Measurements from ENCODE around the gene MAGEA2. TPM values are rescaled to one million over a fixed set of nuclear protein-coding genes. Genes with fewer than 3 reads are reported as not detected.
"Not testable (repeated sequence)": the region's sequence is repeated elsewhere in the genome, so short reads cannot be mapped to it uniquely, and the experiment has no call there.

MAGEA2 gene, protein sequence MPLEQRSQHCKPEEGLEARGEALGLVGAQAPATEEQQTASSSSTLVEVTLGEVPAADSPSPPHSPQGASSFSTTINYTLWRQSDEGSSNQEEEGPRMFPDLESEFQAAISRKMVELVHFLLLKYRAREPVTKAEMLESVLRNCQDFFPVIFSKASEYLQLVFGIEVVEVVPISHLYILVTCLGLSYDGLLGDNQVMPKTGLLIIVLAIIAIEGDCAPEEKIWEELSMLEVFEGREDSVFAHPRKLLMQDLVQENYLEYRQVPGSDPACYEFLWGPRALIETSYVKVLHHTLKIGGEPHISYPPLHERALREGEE
- total RNA-seq: not detected
- not detected for polyA plus RNA-seq

DNA sequence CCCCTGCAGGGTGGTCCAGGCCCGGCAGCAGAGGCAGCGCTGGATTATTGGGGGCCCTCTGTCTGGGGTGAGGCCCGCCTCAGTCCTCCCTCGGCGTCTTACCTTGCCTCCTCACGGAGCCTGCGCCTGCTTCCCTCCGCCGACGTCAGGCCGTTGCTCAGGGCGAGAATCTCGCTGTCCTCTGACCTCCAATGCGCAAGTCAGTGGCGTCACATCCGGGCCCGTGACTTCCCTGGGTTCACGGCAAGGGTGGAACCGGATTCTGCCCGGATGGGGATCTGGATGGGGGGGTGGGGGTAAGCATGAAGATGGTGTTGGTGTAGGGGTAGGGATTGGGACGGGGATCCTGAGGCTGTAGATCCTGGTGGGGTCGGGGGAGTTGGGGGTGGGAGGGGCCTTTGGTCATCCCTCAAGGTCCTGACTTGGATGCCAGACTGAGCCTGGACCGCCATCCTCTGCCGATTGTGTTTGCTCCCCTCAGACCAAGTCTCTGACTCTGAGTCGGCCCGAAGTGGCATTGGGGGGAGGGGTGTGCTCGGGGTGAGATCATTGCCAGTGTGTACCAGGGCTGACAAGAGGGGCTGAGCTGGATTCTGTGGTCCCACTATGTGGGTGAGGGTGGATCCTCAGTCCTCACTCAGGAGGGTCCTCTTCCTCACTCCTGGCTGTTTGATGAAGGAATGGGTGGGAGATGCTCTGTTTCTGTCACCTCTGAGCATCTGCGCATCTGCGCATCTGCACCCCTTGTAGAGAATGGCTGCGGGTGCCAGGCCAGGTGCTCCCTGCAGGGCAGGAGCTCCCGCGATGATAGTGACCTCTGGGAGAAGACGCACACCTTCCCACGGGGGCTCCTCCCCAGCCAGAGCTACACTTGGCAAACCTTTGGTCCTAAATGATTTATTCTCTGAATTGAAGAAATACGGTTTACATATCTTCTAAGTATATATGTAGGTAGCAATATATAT lies at the start of gene MAGEA2:
MAGEA2 (minus strand) TSS at position 157 of the 965 bp plus-strand sequence. CDS start 2,479 bp downstream, outside the sequence.
- H3K4me1 Mint-ChIP-seq; H3K9me3 ChIP-seq (ENCODE audit: low read length); H3K4me3 ChIP-seq (ENCODE audit: low read length); H3K4me3 Mint-ChIP-seq; H3K9me3 Mint-ChIP-seq; H3K36me3 Mint-ChIP-seq; H3K36me3 ChIP-seq (ENCODE audit: insufficient read depth, low read length); DNase-seq; POLR2A ChIA-PET; H3K4me1 ChIP-seq (ENCODE audit: insufficient read depth, low read length); H3K27ac Mint-ChIP-seq; H3K27me3 Mint-ChIP-seq; CTCF ChIA-PET; H3K27ac ChIP-seq (ENCODE audit: low read depth, low read length); H3K27me3 ChIP-seq (ENCODE audit: insufficient read depth, low read length, poor library complexity, severe bottlenecking): not testable (repeated sequence)

DNA sequence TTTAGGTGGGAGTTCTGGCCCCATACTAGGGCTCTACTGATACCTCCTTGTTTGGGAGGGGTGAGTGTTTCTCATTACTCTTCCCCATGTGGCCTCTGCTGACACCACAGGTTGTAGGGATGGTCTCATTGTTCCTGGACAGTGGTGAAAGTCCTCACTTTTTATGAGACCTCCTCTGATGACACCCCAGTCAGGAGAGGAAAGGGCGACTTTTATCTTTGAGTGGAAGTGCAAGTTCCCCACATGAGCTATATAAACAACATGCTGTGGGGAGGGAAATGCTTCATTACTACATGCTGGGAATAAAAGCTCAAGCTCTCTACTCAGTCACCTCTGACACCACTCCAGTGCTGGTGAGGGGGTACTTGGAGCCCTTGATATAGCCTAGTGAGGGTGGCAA lies 45.3 kb upstream of the MAGEA2 start:
- Histone ChIP-seq H3K36me3 (ENCODE audit: insufficient read depth, low read length) (no peaks in the 10 kb centered on the region), H3K27ac (ENCODE audit: low read depth, low read length) (no peak overlapping the region), H3K4me3 (ENCODE audit: low read length) (no peak overlapping the region), H3K27me3 (ENCODE audit: insufficient read depth, low read length, poor library complexity, severe bottlenecking) (no peaks in the 10 kb centered on the region), H3K9me3 (ENCODE audit: low read length) (no peaks in the 10 kb centered on the region), H3K4me1 (ENCODE audit: insufficient read depth, low read length) (no peaks in the 10 kb centered on the region)
- Mint-ChIP-seq H3K27ac (no peak overlapping the region), H3K9me3 (peaks cover 0 to 1% (median 0%) of the 10 kb centered on the region in 5 donors), H3K4me1 (no peaks in the 10 kb centered on the region), H3K36me3 (no peaks in the 10 kb centered on the region), H3K27me3 (peaks cover 7 to 24% of the 10 kb centered on the region in 2 donors), H3K4me3 (no peak overlapping the region)
- POLR2A ChIA-PET: no interaction called here
- no peak for DNase-seq
- CTCF ChIA-PET: no interaction called here

DNA sequence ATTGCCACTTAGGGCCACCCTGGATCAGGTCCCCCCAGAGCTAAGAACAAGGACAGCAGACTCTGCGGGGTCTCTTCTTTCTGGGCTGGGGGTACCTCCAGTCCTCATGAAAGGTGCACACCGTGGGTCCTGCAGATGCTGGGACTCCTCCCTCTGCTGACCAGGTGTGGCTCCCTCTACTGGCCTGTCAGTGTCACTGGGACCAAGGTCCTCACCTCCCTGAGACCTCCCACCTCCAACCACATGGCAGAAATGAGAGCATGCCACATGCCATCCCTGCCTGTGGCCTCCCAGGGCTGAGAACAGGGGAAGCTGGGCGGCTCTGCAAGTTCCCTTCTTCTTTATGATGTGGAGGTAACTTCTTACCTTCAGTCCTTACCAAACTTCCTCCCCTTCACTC lies 33.4 kb upstream of the MAGEA2 start:
- H3K9me3 ChIP-seq (ENCODE audit: low read length); H3K27me3 Mint-ChIP-seq; POLR2A ChIA-PET; H3K4me3 Mint-ChIP-seq; H3K36me3 ChIP-seq (ENCODE audit: insufficient read depth, low read length); H3K27ac ChIP-seq (ENCODE audit: low read depth, low read length); DNase-seq; CTCF ChIA-PET; H3K4me1 Mint-ChIP-seq; H3K27me3 ChIP-seq (ENCODE audit: insufficient read depth, low read length, poor library complexity, severe bottlenecking); H3K36me3 Mint-ChIP-seq; H3K27ac Mint-ChIP-seq; H3K9me3 Mint-ChIP-seq; H3K4me1 ChIP-seq (ENCODE audit: insufficient read depth, low read length); H3K4me3 ChIP-seq (ENCODE audit: low read length): not testable (repeated sequence)

DNA sequence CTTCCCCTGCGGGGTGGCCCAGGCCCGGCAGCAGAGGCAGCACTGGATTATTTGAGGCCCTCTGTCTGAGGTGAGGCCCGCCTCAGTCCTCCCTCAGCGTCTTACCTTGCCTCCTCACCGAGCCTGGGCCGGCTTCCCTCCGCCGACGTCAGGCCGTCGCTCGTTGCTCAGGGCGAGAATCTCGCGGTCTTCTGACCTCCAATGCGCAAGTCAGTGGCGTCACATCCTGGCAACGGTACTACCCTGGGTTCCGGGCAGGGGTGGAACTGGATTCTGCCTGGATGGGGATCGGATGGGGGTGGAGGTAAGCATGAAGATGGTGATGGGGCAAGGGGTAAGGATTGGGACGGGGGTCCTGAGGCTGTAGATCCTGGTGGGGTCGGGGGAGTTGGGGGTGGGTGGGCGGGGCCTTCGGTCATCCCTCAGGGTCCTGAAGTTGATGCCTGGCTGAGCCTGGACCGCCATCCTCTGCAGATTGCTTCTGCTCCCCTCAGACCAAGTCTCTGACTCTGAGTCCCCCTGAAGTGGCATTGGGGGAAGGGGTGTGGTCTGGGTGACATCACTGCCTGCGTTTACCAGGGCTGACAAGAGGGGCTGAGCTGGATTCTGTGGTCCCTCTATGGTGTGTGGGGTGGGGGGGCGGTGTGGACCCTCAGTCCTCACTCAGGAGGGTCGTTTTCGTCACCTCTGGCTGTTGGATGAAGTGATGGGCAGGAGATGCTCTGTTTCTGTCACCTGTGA lies 16.1 kb upstream of the MAGEA2 start, which contains the start of gene MAGEA6:
MAGEA6 (minus strand) TSS at position 141 of the 741 bp plus-strand sequence. CDS start 2,039 bp downstream, outside the sequence.
- POLR2A ChIA-PET; H3K9me3 ChIP-seq (ENCODE audit: low read length); H3K27me3 ChIP-seq (ENCODE audit: insufficient read depth, low read length, poor library complexity, severe bottlenecking); H3K27ac Mint-ChIP-seq; H3K4me1 ChIP-seq (ENCODE audit: insufficient read depth, low read length); CTCF ChIA-PET; H3K9me3 Mint-ChIP-seq; H3K4me3 ChIP-seq (ENCODE audit: low read length); H3K27me3 Mint-ChIP-seq; H3K36me3 Mint-ChIP-seq; H3K27ac ChIP-seq (ENCODE audit: low read depth, low read length); H3K4me3 Mint-ChIP-seq; H3K36me3 ChIP-seq (ENCODE audit: insufficient read depth, low read length); DNase-seq; H3K4me1 Mint-ChIP-seq: not testable (repeated sequence)

DNA sequence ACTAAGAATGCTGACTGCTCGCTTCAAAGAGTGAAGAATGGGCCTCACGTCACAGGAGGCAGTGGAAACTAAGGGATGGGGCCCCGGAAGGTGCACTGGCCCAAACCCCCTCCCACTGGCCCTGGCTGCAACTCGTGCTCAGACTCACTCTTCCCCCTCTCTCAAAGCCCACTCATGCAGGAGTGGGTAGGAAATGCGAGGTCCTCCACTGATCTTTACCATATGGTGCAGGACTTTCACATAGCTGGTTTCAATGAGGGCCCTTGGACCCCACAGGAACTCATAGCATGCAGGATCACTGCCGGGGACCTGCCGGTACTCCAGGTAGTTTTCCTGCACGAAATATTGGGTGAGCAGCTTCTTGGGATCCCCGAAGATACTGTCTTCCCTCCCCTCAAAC lies 12.9 kb upstream of the MAGEA2 start:
- H3K4me3 Mint-ChIP-seq; H3K4me1 ChIP-seq (ENCODE audit: insufficient read depth, low read length); H3K27me3 ChIP-seq (ENCODE audit: insufficient read depth, low read length, poor library complexity, severe bottlenecking); DNase-seq; CTCF ChIA-PET; H3K27ac ChIP-seq (ENCODE audit: low read depth, low read length); H3K4me3 ChIP-seq (ENCODE audit: low read length); H3K27me3 Mint-ChIP-seq; H3K9me3 ChIP-seq (ENCODE audit: low read length); H3K36me3 Mint-ChIP-seq; H3K27ac Mint-ChIP-seq; H3K36me3 ChIP-seq (ENCODE audit: insufficient read depth, low read length); H3K4me1 Mint-ChIP-seq; POLR2A ChIA-PET; H3K9me3 Mint-ChIP-seq: not testable (repeated sequence)

DNA sequence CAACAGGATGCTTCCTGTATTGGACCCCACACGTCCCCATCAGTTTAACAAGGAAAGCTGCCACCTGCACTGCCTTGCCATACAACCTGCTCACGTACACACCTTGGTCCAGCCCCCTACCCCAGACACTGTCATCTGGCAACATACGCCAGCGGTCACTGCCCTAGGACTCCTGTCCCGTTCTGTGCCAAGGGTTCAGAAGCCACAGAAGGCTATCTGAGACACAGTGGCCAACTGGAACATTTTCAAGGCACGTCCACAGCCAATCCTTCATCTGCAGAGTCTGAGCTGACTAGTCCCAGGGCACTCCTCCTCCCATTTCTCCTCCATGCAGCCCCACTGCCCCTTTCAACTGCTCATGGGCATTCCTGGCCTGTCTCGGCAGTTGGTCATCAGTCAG lies 7.9 kb upstream of the MAGEA2 start:
- H3K4me1 ChIP-seq (ENCODE audit: insufficient read depth, low read length); H3K9me3 Mint-ChIP-seq; H3K27me3 Mint-ChIP-seq; H3K36me3 ChIP-seq (ENCODE audit: insufficient read depth, low read length); CTCF ChIA-PET; H3K27ac Mint-ChIP-seq; H3K4me3 Mint-ChIP-seq; H3K9me3 ChIP-seq (ENCODE audit: low read length); H3K27me3 ChIP-seq (ENCODE audit: insufficient read depth, low read length, poor library complexity, severe bottlenecking); POLR2A ChIA-PET; DNase-seq; H3K4me3 ChIP-seq (ENCODE audit: low read length); H3K4me1 Mint-ChIP-seq; H3K27ac ChIP-seq (ENCODE audit: low read depth, low read length); H3K36me3 Mint-ChIP-seq: not testable (repeated sequence)

DNA sequence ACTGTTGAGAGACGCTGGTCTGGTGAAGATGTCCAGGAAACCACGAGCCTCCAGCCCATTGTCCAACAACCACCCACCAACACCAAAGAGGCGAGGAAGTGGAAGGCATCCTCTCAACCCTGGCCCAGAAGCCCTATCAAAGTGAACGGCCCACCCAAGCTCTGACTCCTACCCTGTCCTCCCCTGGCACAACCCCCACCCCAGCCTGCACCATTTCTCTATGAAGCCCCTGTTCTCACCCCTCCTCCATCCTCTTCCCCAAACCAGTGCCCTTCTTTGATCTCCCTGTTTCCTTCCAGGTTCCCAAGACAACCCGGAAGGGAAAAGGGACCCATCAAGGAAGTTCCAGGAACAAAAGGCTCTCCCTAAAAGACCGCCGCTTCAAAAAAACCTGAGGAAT lies 5.9 kb upstream of the MAGEA2 start:
- H3K27ac Mint-ChIP-seq; H3K4me1 ChIP-seq (ENCODE audit: insufficient read depth, low read length); H3K4me1 Mint-ChIP-seq; H3K27me3 ChIP-seq (ENCODE audit: insufficient read depth, low read length, poor library complexity, severe bottlenecking); H3K4me3 Mint-ChIP-seq; H3K9me3 ChIP-seq (ENCODE audit: low read length); POLR2A ChIA-PET; CTCF ChIA-PET; H3K27me3 Mint-ChIP-seq; H3K36me3 ChIP-seq (ENCODE audit: insufficient read depth, low read length); H3K27ac ChIP-seq (ENCODE audit: low read depth, low read length); H3K9me3 Mint-ChIP-seq; DNase-seq; H3K36me3 Mint-ChIP-seq; H3K4me3 ChIP-seq (ENCODE audit: low read length): not testable (repeated sequence)

DNA sequence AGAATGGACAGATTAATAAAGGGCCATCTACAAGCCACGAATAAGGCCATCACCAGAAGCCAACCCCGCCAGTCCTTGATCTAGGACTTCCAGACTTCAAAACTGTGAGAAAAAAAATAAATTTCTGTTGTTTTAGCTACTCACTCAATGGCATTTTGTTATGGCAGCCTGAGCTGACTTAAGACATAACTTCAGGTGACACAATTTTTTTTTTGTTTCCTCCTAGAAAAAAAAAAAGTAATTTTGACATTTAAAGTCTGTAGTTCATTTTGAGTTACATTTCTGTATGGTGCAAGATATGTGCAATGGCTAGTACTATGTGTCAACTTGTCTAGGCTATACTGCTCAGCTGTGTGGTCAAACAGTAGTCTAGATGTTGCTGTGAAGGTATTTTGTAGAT lies 5.3 kb upstream of the MAGEA2 start, which contains the start of gene CSAG3:
CSAG3 (plus strand) TSS at position 301 of the 400 bp plus-strand sequence.
- H3K9me3 ChIP-seq (ENCODE audit: low read length); POLR2A ChIA-PET; H3K27ac Mint-ChIP-seq; H3K27me3 Mint-ChIP-seq; H3K36me3 ChIP-seq (ENCODE audit: insufficient read depth, low read length); H3K9me3 Mint-ChIP-seq; H3K4me3 ChIP-seq (ENCODE audit: low read length); H3K27ac ChIP-seq (ENCODE audit: low read depth, low read length); DNase-seq; CTCF ChIA-PET; H3K4me1 Mint-ChIP-seq; H3K4me1 ChIP-seq (ENCODE audit: insufficient read depth, low read length); H3K4me3 Mint-ChIP-seq; H3K27me3 ChIP-seq (ENCODE audit: insufficient read depth, low read length, poor library complexity, severe bottlenecking); H3K36me3 Mint-ChIP-seq: not testable (repeated sequence)

All from CD8-positive, alpha-beta memory T cell (primary cell).